ENCODE results near the gene MAJIN. TPM values are rescaled to one million over a fixed set of nuclear protein-coding genes. Genes with fewer than 3 reads are reported as not detected.

Gene MAJIN
- polyA plus RNA-seq, 1 of the 3 experiments (the other 2 are of a cell fraction): not detected

- Histone ChIP-seq H3K9ac (no peak overlapping the region), H3K27me3 (ENCODE audit: insufficient read depth) (no peaks in the 10 kb centered on the region), H4K20me1 (ENCODE audit: insufficient read depth) (no peaks in the 10 kb centered on the region), H3K4me1 (ENCODE audit: control insufficient read depth in 1 of 2, insufficient read depth in 2 of 2, low read depth in 1 of 2, low read length in 1 of 2) (peaks cover 0 to 22% of the 10 kb centered on the region in 2 experiments; a peak in 1 of 4 replicates), H2AFZ (ENCODE audit: low read depth) (no peak overlapping the region), H3K4me3 (ENCODE audit: low read depth in 2 of 2, low read length in 1 of 2) (no peak overlapping the region), H3K4me2 (no peak overlapping the region), H3K9me2 (no peaks in the 10 kb centered on the region), H3K27ac (ENCODE audit: low read depth in 2 of 2, low read length in 1 of 2) (no peak overlapping the region), H3K79me2 (ENCODE audit: insufficient read depth) (peaks cover 13% of the 10 kb centered on the region; the same call in 1 of the 2 replicates), H3K36me3 (replicated peaks in 1 of 2; ENCODE audit: control insufficient read depth in 1 of 2, insufficient read depth in 2 of 2, low read length in 1 of 2) (peaks cover 11 to 25% of the 10 kb centered on the region in 2 experiments), H3F3A (replicated peaks; ENCODE audit: insufficient read depth) (no peaks in the 10 kb centered on the region), H3K9me3 (no peaks in the 10 kb centered on the region)
- ChIA-PET CTCF (interaction anchor here (1.0 to 1.7 kb wide), 4 partner anchors 10 to 87 kb away, joined by 3 to 7 read pairs (median 4); partner anchors contain the start of gene ARL2), POLR2A (interaction anchor here (0.6 kb wide), 1 partner anchor 397 kb away, joined by 3 read pairs; no protein-coding TSS in a partner anchor)
- DNase-seq: no peak
- TF ChIP-seq GABPA (IDR thresholded peaks at IDR 0.05; ENCODE audit: low read depth) (no peak), RAD21 (IDR thresholded peaks at IDR 0.05; ENCODE audit: low read length) (no peak), RCOR1 (IDR thresholded peaks at IDR 0.05; ENCODE audit: low read length) (no peak)
- WGBS (ENCODE audit: low lambda C conversion rate): 85% methylated on average over 11 of the region's 22 CpGs
Measured at GRCh38 chr11:64926689-64927088, 45.2 kb downstream of the MAJIN start.

DNA sequence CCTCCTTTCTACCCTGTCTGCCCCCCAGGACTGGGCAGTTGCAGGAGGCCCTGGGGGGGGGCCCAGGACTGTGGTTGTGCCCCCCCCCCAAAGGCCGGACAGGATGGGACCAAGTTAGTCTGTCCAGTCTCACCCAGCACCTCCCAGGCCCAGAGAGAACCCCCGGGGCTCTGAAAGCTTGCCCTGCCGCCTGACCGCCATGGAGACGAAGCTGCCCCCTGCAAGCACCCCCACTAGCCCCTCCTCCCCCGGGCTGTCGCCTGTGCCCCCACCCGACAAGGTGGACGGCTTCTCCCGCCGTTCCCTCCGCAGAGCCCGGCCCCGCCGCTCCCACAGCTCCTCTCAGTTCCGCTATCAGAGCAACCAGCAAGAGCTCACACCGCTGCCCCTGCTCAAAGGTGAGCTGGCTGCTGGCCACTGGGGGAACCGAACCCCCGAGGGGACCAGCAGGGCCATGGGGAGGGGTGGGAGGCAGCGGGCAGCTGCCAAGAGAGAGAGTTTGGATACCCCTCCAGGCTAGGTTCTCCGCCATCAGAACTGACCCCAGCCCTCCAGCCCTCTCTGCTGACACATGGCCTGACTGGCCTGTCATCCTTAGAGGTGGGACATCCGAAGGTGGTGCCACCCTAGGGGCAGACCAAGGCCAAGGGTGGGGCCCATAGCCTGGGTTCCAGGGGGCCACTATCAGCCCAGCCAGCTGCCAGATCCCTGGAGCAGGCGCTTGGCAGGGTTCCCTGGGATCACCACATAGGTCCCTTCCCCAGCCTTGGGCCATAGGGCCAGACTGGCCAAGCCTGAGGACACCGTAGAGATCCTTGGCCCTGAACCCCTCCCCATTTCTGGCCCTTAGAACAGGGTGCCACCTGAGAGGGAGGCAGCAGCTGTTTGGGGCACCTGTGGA, 46.1 kb downstream of the MAJIN start:
- Histone ChIP-seq H3K9me2 (no peaks in the 10 kb centered on the region), H3K9ac (peak overlapping the region; percentile 83), H4K20me1 (ENCODE audit: insufficient read depth) (no peaks in the 10 kb centered on the region), H3K4me3 (ENCODE audit: low read depth in 2 of 2, low read length in 1 of 2) (peak overlapping the region; percentile 67 to 93), H3K79me2 (ENCODE audit: insufficient read depth) (peaks cover 13% of the 10 kb centered on the region; the same call in 1 of the 2 replicates), H3K27me3 (ENCODE audit: insufficient read depth) (no peaks in the 10 kb centered on the region), H2AFZ (ENCODE audit: low read depth) (no peak overlapping the region), H3K4me1 (ENCODE audit: control insufficient read depth in 1 of 2, insufficient read depth in 2 of 2, low read depth in 1 of 2, low read length in 1 of 2) (peaks cover 0 to 22% of the 10 kb centered on the region in 2 experiments; a peak in 1 of 4 replicates), H3F3A (replicated peaks; ENCODE audit: insufficient read depth) (no peaks in the 10 kb centered on the region), H3K27ac (ENCODE audit: low read depth in 2 of 2, low read length in 1 of 2) (no peak overlapping the region), H3K4me2 (peak overlapping the region; percentile 79), H3K9me3 (no peaks in the 10 kb centered on the region), H3K36me3 (replicated peaks in 1 of 2; ENCODE audit: control insufficient read depth in 1 of 2, insufficient read depth in 2 of 2, low read length in 1 of 2) (peaks cover 5 to 19% of the 10 kb centered on the region in 2 experiments)
- TF ChIP-seq TCF12 (IDR thresholded peaks at IDR 0.05) (no peak), EZH2phosphoT487 (IDR thresholded peaks at IDR 0.05; ENCODE audit: borderline replicate concordance, low read depth) (no peak), MEF2A (IDR thresholded peaks at IDR 0.05; ENCODE audit: borderline replicate concordance, low read depth) (no peak), FOXM1 (IDR thresholded peaks at IDR 0.05; ENCODE audit: low read depth) (no peak), FOSL2 (IDR thresholded peaks at IDR 0.05; ENCODE audit: borderline replicate concordance, low read depth) (no peak), SIN3A (IDR thresholded peaks at IDR 0.05; ENCODE audit: borderline replicate concordance, low read depth, low read length) (no peak), FOXJ3 (CRISPR knock-in tag; IDR thresholded peaks at IDR 0.05) (no peak), NFIC (IDR thresholded peaks at IDR 0.05; ENCODE audit: borderline replicate concordance) (no peak)
- TF ChIP-seq, protein P1, sequence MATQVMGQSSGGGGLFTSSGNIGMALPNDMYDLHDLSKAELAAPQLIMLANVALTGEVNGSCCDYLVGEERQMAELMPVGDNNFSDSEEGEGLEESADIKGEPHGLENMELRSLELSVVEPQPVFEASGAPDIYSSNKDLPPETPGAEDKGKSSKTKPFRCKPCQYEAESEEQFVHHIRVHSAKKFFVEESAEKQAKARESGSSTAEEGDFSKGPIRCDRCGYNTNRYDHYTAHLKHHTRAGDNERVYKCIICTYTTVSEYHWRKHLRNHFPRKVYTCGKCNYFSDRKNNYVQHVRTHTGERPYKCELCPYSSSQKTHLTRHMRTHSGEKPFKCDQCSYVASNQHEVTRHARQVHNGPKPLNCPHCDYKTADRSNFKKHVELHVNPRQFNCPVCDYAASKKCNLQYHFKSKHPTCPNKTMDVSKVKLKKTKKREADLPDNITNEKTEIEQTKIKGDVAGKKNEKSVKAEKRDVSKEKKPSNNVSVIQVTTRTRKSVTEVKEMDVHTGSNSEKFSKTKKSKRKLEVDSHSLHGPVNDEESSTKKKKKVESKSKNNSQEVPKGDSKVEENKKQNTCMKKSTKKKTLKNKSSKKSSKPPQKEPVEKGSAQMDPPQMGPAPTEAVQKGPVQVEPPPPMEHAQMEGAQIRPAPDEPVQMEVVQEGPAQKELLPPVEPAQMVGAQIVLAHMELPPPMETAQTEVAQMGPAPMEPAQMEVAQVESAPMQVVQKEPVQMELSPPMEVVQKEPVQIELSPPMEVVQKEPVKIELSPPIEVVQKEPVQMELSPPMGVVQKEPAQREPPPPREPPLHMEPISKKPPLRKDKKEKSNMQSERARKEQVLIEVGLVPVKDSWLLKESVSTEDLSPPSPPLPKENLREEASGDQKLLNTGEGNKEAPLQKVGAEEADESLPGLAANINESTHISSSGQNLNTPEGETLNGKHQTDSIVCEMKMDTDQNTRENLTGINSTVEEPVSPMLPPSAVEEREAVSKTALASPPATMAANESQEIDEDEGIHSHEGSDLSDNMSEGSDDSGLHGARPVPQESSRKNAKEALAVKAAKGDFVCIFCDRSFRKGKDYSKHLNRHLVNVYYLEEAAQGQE (IDR thresholded peaks at IDR 0.05; ENCODE audit: low read depth, low read length): no peak
- TF ChIP-seq, protein P2, sequence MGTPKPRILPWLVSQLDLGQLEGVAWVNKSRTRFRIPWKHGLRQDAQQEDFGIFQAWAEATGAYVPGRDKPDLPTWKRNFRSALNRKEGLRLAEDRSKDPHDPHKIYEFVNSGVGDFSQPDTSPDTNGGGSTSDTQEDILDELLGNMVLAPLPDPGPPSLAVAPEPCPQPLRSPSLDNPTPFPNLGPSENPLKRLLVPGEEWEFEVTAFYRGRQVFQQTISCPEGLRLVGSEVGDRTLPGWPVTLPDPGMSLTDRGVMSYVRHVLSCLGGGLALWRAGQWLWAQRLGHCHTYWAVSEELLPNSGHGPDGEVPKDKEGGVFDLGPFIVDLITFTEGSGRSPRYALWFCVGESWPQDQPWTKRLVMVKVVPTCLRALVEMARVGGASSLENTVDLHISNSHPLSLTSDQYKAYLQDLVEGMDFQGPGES (IDR thresholded peaks at IDR 0.05; ENCODE audit: low read depth, low read length): no peak
- TF ChIP-seq, protein P3, sequence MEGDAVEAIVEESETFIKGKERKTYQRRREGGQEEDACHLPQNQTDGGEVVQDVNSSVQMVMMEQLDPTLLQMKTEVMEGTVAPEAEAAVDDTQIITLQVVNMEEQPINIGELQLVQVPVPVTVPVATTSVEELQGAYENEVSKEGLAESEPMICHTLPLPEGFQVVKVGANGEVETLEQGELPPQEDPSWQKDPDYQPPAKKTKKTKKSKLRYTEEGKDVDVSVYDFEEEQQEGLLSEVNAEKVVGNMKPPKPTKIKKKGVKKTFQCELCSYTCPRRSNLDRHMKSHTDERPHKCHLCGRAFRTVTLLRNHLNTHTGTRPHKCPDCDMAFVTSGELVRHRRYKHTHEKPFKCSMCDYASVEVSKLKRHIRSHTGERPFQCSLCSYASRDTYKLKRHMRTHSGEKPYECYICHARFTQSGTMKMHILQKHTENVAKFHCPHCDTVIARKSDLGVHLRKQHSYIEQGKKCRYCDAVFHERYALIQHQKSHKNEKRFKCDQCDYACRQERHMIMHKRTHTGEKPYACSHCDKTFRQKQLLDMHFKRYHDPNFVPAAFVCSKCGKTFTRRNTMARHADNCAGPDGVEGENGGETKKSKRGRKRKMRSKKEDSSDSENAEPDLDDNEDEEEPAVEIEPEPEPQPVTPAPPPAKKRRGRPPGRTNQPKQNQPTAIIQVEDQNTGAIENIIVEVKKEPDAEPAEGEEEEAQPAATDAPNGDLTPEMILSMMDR (IDR thresholded peaks at IDR 0.05): no peak
- DNase-seq: peak; percentile 46
- ChIA-PET POLR2A (interaction anchor here (0.6 kb wide), 1 partner anchor 397 kb away, joined by 3 read pairs; no protein-coding TSS in a partner anchor), CTCF (interaction anchor here (0.7 to 2.0 kb wide), 6 partner anchors 11 to 88 kb away, joined by 3 to 14 read pairs (median 4); partner anchors contain the start of gene ARL2)
- 59% methylated on average over 7 of the region's 24 CpGs for WGBS (ENCODE audit: low lambda C conversion rate)

All from SK-N-SH (cell line).